Activated B cell treated with CpG ODN at 0.5 μM for 24 hours (primary cell): ENCODE data around the gene RNF125. TPM values are rescaled to one million over a fixed set of nuclear protein-coding genes. Genes with fewer than 3 reads are reported as not detected.

Experiments
- ATAC-seq: fragments of 200-7000 bp; cut with Tn5 transposase; one replicate; pipeline ENCODE4 v1.10.0; 2021; ENCODE audit warnings: low read depth, mild to moderate bottlenecking, moderate library complexity
- CTCF ChIA-PET: fragments of 350-600 bp; sonication (Branson Sonifier 250); formaldehyde crosslinking; loops from one replicate; lab custom pipeline; 2021; ENCODE audit warnings: antibody characterized with exemption; lab: Charles Lee
- POLR2A ChIA-PET: fragments of 350-600 bp; sonication (Branson Sonifier 250); formaldehyde crosslinking; loops from one replicate; lab custom pipeline; 2021; ENCODE audit warnings: antibody characterized with exemption; lab: Charles Lee
- DNase-seq: peaks from one replicate; pipeline ENCODE4 v3.0.0; 2022
- H3K27ac Mint-ChIP-seq: one replicate; pipeline ENCODE4 v1.8.0; 2020; ENCODE audit warnings: mixed read lengths
- H3K27me3 Mint-ChIP-seq: one replicate; pipeline ENCODE4 v1.8.0; 2021; ENCODE audit warnings: mixed read lengths
- H3K36me3 Mint-ChIP-seq: one replicate; pipeline ENCODE4 v1.8.0; 2021; ENCODE audit warnings: low read depth, mixed read lengths
- H3K4me1 Mint-ChIP-seq: one replicate; pipeline ENCODE4 v1.8.0; 2021; ENCODE audit warnings: mixed read lengths
- H3K4me3 Mint-ChIP-seq: one replicate; pipeline ENCODE4 v1.8.0; 2020; ENCODE audit warnings: mild to moderate bottlenecking, mixed read lengths
- H3K9me3 Mint-ChIP-seq: one replicate; pipeline ENCODE4 v1.8.0; 2020; ENCODE audit warnings: mixed read lengths
- CTCF ChIP-seq: fragments of 200-600 bp; IDR thresholded peaks from one replicate; pipeline ENCODE4 v1.8.0; 2022; ENCODE audit warnings: antibody characterized with exemption, mild to moderate bottlenecking
- intact Hi-C: fragments of 100-400 bp; cut with micrococcal nuclease; formaldehyde crosslinking; loops from one replicate; pipeline ENCODE4 v1.15.1; 2024
- total RNA-seq: library from RNA; stranded (reverse); gene quantifications from 2 replicates; pipeline ENCODE4 v1.2.3, GENCODE V29; 2022

The RNF125 gene
- total RNA-seq, 1 donor from 2014 or later, result 2.1 TPM

GRCh38 chr18:32048507-32049091 lies 30.0 kb downstream of the RNF125 start:
- no peak for TF ChIP-seq CTCF
- peak overlapping the region; percentile 80 for H3K27ac Mint-ChIP-seq
- CTCF ChIA-PET, result interaction anchor here (0.6 to 1.0 kb wide), 3 partner anchors 21 to 29 kb away, joined by 3 read pairs; no protein-coding TSS in a partner anchor
- ATAC-seq (peak; percentile 61), DNase-seq (peak; percentile 18)
- intact Hi-C loops, result loop anchor here (1.0 to 2.0 kb wide), 3 partner anchors 7 to 44 kb away; partner anchors contain the start of gene RNF125
- POLR2A ChIA-PET, result interaction anchor here (0.6 to 1.6 kb wide), 8 partner anchors 9 to 106 kb away, joined by 3 to 11 read pairs (median 5); partner anchors contain the start of genes RNF125, RNF138 and TRAPPC8
- peak overlapping the region; percentile 30 for H3K4me3 Mint-ChIP-seq
- peaks cover 29% of the 10 kb centered on the region for H3K4me1 Mint-ChIP-seq
- no peaks in the 10 kb centered on the region for H3K9me3 Mint-ChIP-seq
- H3K27me3 Mint-ChIP-seq, result no peaks in the 10 kb centered on the region
- H3K36me3 Mint-ChIP-seq, result peaks cover 4% of the 10 kb centered on the region

GRCh38 chr18:32049393-32050171 lies 31.0 kb downstream of the RNF125 start:
- TF ChIP-seq CTCF, result no peak
- intact Hi-C loops, result loop anchor here (1.0 to 2.0 kb wide), 3 partner anchors 8 to 43 kb away; partner anchors contain the start of gene RNF125
- ATAC-seq (peak; percentile 62), DNase-seq (no peak)
- Mint-ChIP-seq H3K9me3 (no peaks in the 10 kb centered on the region), H3K36me3 (peaks cover 5% of the 10 kb centered on the region), H3K27me3 (no peaks in the 10 kb centered on the region), H3K4me1 (peaks cover 29% of the 10 kb centered on the region), H3K27ac (peak overlapping the region; percentile 80), H3K4me3 (peak overlapping the region; percentile 12)
- ChIA-PET POLR2A (interaction anchor here (0.6 to 2.2 kb wide), 6 partner anchors 9 to 42 kb away, joined by 3 to 20 read pairs (median 6); partner anchors contain the start of genes RNF125 and RNF138), CTCF (interaction anchor here (0.5 to 1.1 kb wide), 2 partner anchors 23 to 30 kb away, joined by 3 to 5 read pairs; no protein-coding TSS in a partner anchor)

- ChIA-PET POLR2A (interaction anchor here (0.6 kb wide), 1 partner anchor 18 kb away, joined by 4 read pairs; no protein-coding TSS in a partner anchor), CTCF (interaction anchor here (1.9 kb wide), 1 partner anchor 15 kb away, joined by 5 read pairs; no protein-coding TSS in a partner anchor)
- ATAC-seq (no peak), DNase-seq (no peak)
- Mint-ChIP-seq H3K36me3 (peaks cover 11% of the 10 kb centered on the region), H3K27ac (no peak overlapping the region), H3K4me1 (no peaks in the 10 kb centered on the region), H3K27me3 (no peaks in the 10 kb centered on the region), H3K9me3 (no peaks in the 10 kb centered on the region), H3K4me3 (no peak overlapping the region)
- TF ChIP-seq CTCF, result no peak
- intact Hi-C loops, result no loop called here
Measured at GRCh38 chr18:32056613-32057358, 38.2 kb downstream of the RNF125 start.

- POLR2A ChIA-PET, result no interaction called here
- H3K4me1 Mint-ChIP-seq, result no peaks in the 10 kb centered on the region
Measured at GRCh38 chr18:32057624-32058165, 39.1 kb downstream of the RNF125 start.

More at GRCh38 chr18:32057624-32058165, 39.1 kb downstream of the RNF125 start:
- H3K27ac Mint-ChIP-seq, result no peak overlapping the region
- DNase-seq, result no peak
- no peaks in the 10 kb centered on the region for H3K27me3 Mint-ChIP-seq
- no peak for ATAC-seq
- intact Hi-C loops, result no loop called here
- no peaks in the 10 kb centered on the region for H3K9me3 Mint-ChIP-seq
- CTCF ChIA-PET, result interaction anchor here (1.9 kb wide), 1 partner anchor 14 kb away, joined by 5 read pairs; no protein-coding TSS in a partner anchor
- H3K4me3 Mint-ChIP-seq, result no peak overlapping the region
- peaks cover 11% of the 10 kb centered on the region for H3K36me3 Mint-ChIP-seq
- TF ChIP-seq CTCF, result no peak
